Measurements from ENCODE around the gene YY1AP1.
"Not testable (repeated sequence)": the region's sequence is repeated elsewhere in the genome, so short reads cannot be mapped to it uniquely, and the experiment has no call there.

YY1AP1 gene, protein sequence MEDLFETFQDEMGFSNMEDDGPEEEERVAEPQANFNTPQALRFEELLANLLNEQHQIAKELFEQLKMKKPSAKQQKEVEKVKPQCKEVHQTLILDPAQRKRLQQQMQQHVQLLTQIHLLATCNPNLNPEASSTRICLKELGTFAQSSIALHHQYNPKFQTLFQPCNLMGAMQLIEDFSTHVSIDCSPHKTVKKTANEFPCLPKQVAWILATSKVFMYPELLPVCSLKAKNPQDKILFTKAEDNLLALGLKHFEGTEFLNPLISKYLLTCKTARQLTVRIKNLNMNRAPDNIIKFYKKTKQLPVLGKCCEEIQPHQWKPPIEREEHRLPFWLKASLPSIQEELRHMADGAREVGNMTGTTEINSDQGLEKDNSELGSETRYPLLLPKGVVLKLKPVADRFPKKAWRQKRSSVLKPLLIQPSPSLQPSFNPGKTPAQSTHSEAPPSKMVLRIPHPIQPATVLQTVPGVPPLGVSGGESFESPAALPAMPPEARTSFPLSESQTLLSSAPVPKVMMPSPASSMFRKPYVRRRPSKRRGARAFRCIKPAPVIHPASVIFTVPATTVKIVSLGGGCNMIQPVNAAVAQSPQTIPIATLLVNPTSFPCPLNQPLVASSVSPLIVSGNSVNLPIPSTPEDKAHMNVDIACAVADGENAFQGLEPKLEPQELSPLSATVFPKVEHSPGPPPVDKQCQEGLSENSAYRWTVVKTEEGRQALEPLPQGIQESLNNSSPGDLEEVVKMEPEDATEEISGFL

GRCh38 chr1:155688324-155689080, at the start of gene YY1AP1:
YY1AP1 (minus strand) TSS chr1:155688774; CDS start chr1:155680436, 8,338 bp downstream.
- peak; percentile 90 for DNase-seq (ENCODE audit: low read depth)

GRCh38 chr1:155729031-155729898, 40.7 kb upstream of the YY1AP1 start:
- DNase-seq (ENCODE audit: low read depth): peak; percentile 75

DNA sequence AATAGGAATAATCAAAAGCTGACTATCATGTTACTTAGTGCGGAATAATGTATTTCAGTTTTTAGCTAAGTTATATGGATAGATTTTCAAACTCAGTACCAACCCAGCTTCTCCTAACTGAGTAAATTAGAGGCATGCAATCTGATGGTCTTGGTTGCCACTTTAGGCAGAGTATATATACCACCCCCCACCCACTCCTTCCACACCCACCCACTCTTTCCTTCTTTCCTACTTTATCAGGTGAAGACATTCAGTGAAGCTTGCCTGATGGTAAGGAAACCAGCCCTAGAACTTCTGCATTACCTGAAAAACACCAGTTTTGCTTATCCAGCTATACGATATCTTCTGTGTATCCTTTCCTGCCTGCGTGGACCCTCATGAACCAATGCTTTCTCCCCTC, 36.6 kb upstream of the YY1AP1 start:
- no peak for DNase-seq (ENCODE audit: low read depth)

DNA sequence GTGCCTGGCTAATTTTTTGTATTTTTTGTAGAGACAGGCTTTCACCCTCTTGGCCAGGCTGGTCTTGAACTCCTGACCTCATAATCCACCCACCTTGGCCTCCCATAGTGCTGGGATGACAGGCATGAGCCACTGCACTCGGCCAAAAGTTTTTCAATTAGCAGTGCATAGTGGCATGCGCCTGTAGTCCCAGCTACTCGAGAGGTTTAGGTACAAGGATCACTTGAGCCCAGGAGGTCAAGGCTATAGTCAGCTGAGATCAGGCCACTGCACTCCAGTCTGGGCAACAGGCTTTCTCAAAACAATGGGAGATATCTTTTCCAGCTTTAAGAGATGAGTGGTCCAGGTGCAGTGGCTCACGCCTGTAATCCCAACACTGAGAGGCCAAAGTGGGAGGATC, 31.1 kb upstream of the YY1AP1 start:
- no peak for DNase-seq (ENCODE audit: low read depth)

- DNase-seq (ENCODE audit: low read depth): not testable (repeated sequence)
Measured at GRCh38 chr1:155718524-155719115, 30.0 kb upstream of the YY1AP1 start.

DNA sequence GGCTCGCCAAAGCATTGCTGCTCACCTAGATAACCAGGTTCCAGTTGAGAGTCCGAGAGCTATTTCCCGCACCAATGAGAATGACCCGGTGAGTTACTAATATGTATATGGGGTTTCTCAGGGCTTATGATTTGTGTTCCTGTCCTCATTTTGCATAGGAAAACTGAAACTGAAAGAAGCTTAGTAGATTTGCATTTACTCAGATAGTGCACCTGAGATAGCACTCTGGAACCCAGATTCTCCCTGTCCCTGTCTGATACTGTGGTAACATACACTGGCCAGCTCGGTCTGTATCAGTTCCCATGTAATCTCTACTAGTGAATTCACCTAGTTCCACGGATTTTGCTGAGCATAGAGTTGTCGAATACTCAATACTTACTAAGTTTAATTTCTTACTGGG, 28.5 kb upstream of the YY1AP1 start:
- no peak for DNase-seq (ENCODE audit: low read depth)

GRCh38 chr1:155715777-155716176, 27.2 kb upstream of the YY1AP1 start:
- no peak for DNase-seq (ENCODE audit: low read depth)

DNA sequence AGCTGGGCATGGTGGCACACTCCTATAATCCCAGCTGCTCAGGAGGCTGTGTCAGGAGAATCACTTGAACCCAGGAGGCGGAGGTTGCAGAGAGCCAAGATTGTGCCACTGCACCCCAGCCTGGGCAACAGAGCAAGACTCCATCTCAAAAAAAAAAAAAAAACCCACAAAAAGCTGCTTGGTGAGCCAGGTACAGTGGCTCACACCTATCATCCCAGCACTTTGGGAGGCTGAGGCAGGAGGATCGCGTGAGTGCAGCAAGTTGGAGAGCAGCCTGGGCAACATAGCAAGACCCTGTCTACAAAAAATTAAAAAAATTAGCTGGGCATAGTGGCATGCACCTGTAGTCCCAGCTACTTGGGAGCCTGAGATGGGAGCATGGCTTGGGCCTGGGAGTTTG, 26.5 kb upstream of the YY1AP1 start:
- not testable (repeated sequence) for DNase-seq (ENCODE audit: low read depth)

GRCh38 chr1:155713075-155713474, 24.5 kb upstream of the YY1AP1 start:
- DNase-seq (ENCODE audit: low read depth): no peak

DNA sequence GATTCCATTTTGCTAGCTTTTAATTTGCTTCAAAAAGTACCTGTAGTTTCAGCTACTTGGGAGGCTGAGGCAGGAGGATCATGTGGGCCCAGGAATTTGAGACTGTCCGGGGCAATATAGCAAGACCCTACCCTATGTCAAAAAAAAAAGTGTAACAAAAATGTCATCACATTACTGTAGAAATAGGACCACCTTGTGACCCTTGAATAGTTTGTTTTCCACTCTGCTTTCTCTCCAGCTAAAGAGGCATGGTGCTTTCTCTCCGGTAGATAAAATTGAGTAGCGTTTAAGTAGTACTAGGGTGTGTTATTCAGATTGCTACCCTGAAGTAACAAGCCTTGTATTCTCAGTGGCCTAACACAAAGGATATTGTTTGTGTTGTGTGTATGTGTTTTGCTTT, 24.1 kb upstream of the YY1AP1 start:
- DNase-seq (ENCODE audit: low read depth): peak; percentile 16

DNA sequence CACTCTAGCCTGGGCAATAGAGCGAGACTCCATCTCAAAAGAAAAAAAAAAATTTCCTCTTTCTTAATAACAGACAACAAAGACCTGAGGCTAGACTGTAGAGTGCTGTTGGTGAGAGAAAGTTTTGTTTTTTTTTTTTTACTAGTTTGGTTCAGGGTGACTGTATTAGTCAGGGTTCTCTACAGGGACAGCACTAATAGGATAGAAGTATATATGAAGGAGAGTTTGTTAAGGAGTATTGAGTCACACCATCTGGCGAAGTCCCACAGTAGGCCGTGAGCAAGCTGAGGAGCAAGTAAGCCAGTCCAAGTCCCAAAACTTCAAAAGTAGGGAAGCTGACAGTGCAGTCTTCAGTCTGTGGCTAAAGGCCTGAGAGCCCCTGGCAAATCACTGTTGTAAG, 22.9 kb upstream of the YY1AP1 start:
- not testable (repeated sequence) for DNase-seq (ENCODE audit: low read depth)

- no peak for DNase-seq (ENCODE audit: low read depth)
Measured at GRCh38 chr1:155709391-155709790, 20.8 kb upstream of the YY1AP1 start.

- peak; percentile 76 for DNase-seq (ENCODE audit: low read depth)
Measured at GRCh38 chr1:155706139-155706538, 17.6 kb upstream of the YY1AP1 start.

DNA sequence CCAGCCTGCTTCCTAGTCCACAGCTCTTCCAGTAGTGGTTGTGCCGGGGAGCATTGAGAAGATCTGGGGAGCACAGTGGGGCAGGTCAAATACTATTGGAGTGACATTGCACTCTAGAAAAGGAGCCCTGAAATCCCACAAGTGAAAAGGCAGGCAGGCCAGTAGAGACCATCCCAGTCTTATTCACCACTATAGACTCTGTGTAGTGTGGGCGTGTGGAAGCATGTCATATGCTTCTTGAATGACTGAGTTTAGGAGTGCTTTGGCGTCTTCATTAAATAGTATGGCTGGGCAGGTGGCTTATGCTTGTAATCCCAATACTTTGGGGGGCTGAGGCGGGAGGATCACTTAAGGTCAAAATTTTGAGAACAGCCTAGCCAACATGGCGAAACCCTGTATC, 15.8 kb upstream of the YY1AP1 start:
- not testable (repeated sequence) for DNase-seq (ENCODE audit: low read depth)

DNA sequence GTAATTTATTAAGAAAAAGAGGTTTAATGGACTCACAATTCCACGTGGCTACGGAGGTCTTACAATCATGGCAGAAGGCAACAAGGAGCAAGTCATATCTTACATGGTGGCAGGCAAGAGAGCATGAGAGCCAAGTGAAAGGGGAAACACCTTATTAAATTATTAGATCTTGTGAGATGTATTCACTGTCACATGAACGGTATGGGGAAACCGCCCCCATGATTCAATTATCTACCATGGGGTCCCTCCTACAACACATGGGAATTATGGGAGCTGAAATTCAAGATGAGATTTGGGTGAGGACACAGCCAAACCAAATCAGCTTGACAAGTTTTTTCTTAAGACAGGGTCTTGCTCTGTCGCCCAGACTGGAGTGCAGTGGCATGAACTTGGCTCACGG, 14.6 kb upstream of the YY1AP1 start:
- no peak for DNase-seq (ENCODE audit: low read depth)

DNA sequence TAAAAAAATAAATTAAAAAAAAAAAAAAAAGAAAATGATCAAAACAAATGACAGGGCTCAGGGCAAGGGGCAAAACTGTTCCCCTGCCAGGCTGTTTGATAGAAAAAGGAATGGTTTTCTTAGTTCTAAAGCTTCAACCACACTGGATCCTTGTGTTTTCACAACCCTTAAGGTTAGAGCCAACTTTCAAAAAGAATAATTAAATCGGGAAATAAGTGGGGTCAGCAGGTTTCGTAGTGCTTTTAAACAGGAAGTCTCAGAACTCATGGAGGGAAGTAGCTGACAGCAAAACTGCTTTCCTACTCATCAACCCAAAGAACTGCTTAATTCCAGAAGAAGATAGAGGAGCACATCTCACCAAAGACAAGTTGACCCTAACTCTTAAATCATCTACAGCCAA, 13.1 kb upstream of the YY1AP1 start:
- DNase-seq (ENCODE audit: low read depth): not testable (repeated sequence)

DNA sequence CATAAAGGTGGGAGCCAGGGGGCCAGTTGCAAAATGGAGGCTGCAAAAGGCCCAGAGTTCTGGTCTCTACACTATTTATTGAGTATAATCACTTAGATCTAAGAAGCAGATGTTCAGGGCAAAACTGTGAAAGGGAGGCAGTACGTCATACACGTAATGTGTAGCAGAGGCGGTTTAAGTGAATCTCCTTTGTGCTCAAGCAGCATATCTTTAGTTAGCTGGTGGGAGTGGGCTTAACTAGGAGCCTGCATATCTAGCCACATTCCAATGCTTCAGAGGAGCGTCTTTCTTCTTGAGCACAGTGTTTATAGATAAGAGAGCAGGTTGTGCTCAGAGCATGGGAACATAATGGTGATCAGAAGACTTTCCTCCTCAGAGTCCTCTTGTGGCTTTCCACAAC, 10.5 kb upstream of the YY1AP1 start:
- DNase-seq (ENCODE audit: low read depth): not testable (repeated sequence)

DNA sequence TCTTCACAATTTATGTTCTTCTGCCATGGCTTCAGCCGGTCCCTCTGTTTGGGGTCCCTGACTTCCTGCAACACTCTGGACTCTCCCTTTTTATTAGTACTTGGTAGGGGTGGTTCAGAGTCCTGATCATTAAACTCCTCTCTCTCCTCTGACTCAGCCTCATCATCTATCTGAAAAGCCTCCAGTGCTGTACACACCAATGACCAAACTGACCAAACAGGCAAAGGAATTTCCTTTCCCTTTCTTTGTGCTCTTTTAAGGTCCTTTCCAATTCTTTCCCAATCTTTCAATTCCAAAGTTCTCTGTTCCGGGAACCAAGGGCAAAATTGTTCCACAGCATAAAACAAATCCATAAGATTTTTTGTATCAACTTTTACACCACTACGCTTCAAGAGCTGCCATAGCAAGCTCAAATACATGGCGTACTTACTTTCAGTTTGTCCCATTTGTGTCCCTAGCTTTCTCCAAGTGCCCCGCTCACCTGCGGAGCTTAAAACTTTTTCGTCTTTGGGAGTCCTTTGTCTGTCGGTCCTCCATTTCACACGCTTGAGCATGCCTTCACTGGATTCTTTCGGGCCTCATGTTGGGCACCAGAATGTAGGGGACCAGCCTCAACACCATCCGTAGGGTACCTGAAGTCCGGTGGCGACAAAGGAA, 9.9 kb upstream of the YY1AP1 start:
- DNase-seq (ENCODE audit: low read depth): peak; percentile 73

DNA sequence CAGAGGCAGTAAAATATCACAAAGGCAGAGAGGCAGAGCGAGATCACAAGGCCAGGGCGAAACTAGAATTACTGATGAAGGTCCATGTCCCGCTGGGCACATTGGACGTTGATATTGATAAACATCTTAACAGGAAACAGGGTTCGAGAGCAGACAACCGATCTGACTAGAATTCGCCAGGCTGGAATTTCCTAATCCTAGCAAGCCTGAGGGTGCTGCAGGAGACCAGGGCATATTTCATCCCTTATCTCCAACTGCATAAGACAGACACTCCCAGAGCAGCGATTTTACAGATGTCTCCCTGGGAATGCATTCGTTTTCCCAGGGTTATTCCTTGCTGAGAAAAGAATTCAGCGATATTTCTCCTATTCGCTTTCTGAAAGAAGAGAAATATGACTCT, 9.0 kb upstream of the YY1AP1 start:
- DNase-seq (ENCODE audit: low read depth): not testable (repeated sequence)

GRCh38 chr1:155697046-155697445, 8.5 kb upstream of the YY1AP1 start:
- no peak for DNase-seq (ENCODE audit: low read depth)

DNA sequence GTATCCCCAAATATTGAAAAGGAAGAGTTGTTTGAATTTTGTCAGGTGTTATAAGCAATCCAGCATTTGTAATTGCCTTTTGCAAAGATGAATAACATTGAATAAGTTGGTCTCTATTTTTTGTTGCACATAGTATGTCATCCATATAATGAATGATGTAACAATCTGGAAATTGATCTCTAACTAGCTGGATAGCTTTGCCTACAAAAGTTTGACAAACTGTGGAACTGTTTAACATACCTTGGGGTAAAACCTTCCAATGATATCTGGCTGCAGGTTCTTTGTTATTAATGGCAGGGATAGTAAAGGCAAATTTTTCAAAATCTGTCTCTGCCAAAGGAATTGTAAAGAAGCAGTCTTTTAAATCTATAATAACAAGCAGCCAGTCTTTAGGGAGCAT, 8.0 kb upstream of the YY1AP1 start:
- no peak for DNase-seq (ENCODE audit: low read depth)
